Endothelial cell of umbilical vein (primary cell): Measurements from ENCODE around the gene DLGAP1. TPM values are rescaled to one million over a fixed set of nuclear protein-coding genes. Genes with fewer than 3 reads are reported as not detected.

Experiments used
- BruUV-seq: library from RNA; stranded (reverse); fragments of 400-500 nt; replicated peaks from 2 replicates; lab custom pipeline; 2021; lab: Mats Ljungman, UMichigan
- CTCF ChIA-PET: fragments of 300-600, 350-600 bp; sonication (Branson Sonifier 250); formaldehyde crosslinking; loops from one replicate; lab custom pipeline; 2021; ENCODE audit warnings: antibody characterized with exemption, inconsistent platforms; lab: Charles Lee
- POLR2A ChIA-PET: fragments of 300-600, 350-600 bp; sonication (Branson Sonifier 250); formaldehyde crosslinking; loops from one replicate; lab custom pipeline; 2021; ENCODE audit warnings: antibody characterized with exemption, inconsistent platforms; lab: Charles Lee
- DNase-seq: peaks from one replicate; pipeline ENCODE4 v3.0.0-alpha.2; 2011; ENCODE audit warnings: low read depth, low spot score
- FAIRE-seq: peaks from 2 replicates; lab custom pipeline; 2011; peaks lifted over from hg19 to GRCh38; lab: Jason Lieb, UNC
- H2AFZ ChIP-seq: 2 replicates; pipeline ENCODE4 v1.6.0; 2012; ENCODE audit warnings: low read depth, low read length, control low read depth, inconsistent platforms
- H3K27ac ChIP-seq: 2 replicates; pipeline ENCODE4 v1.5.1; 2011; ENCODE audit warnings: low read depth, mild to moderate bottlenecking, control low read depth, low read length, moderate library complexity; ENCODE audit not compliant: insufficient read depth
- H3K27me3 ChIP-seq, 2 experiments: 2 replicates each; pipeline versions ENCODE4 v1.6.0 to v1.6.1; 2011; ENCODE audit warnings: low read length in 2 of 2, mixed read lengths in 1 of 2; ENCODE audit not compliant: control insufficient read depth in 2 of 2, insufficient read depth in 2 of 2
- H3K36me3 ChIP-seq, 2 experiments: 2 replicates in 1 of 2; 3 replicates in 1 of 2; pipeline ENCODE4 v1.5.1; 2011; ENCODE audit warnings: low read length in 2 of 2, mild to moderate bottlenecking in 1 of 2, moderate library complexity in 1 of 2; ENCODE audit not compliant: control insufficient read depth in 2 of 2, insufficient read depth in 2 of 2; ENCODE audit errors: extremely low read depth in 1 of 2
- H3K4me1 ChIP-seq: 3 replicates; pipeline ENCODE4 v1.5.1; 2011; ENCODE audit warnings: mild to moderate bottlenecking, low read length; ENCODE audit not compliant: control insufficient read depth, insufficient read depth; ENCODE audit errors: extremely low read depth
- H3K4me2 ChIP-seq: 2 replicates; pipeline ENCODE4 v1.6.1; 2011; ENCODE audit warnings: low read length, control low read depth, mixed read lengths; ENCODE audit not compliant: insufficient read depth
- H3K4me3 ChIP-seq, 3 experiments: fragments of 200-600 bp in 1 of 3; sonication (generic), shearing (Covaris generic) in 1 of 3; replicated peaks in 1 of 3; 2 replicates each; pipeline ENCODE4 v1.5.1; 2011 to 2016; ENCODE audit warnings: control low read depth in 3 of 3, low read length in 3 of 3, mild to moderate bottlenecking in 2 of 3, inconsistent platforms in 1 of 3, low read depth in 1 of 3, moderate library complexity in 1 of 3; ENCODE audit not compliant: insufficient read depth in 1 of 3
- H3K79me2 ChIP-seq: 2 replicates; pipeline ENCODE4 v1.6.0; 2012; ENCODE audit warnings: low read length, inconsistent platforms; ENCODE audit not compliant: control insufficient read depth, insufficient read depth
- H3K9ac ChIP-seq: replicated peaks from 2 replicates; pipeline ENCODE3; 2011; ENCODE audit warnings: low read length, control low read depth; ENCODE audit not compliant: insufficient read depth; ENCODE audit errors: extremely low read depth
- H3K9me1 ChIP-seq: replicated peaks from 3 replicates; pipeline ENCODE4 v1.6.0; 2011; ENCODE audit warnings: mild to moderate bottlenecking, low read length; ENCODE audit not compliant: control insufficient read depth, insufficient read depth; ENCODE audit errors: extremely low read depth
- H3K9me3 ChIP-seq: replicated peaks from 2 replicates; pipeline ENCODE4 v1.5.1; 2012; ENCODE audit warnings: low read length, inconsistent platforms; ENCODE audit not compliant: control insufficient read depth, insufficient read depth
- H4K20me1 ChIP-seq: replicated peaks from 2 replicates; pipeline ENCODE3; 2011; ENCODE audit warnings: mild to moderate bottlenecking, low read length; ENCODE audit not compliant: control insufficient read depth, insufficient read depth; ENCODE audit errors: extremely low read depth
- CTCF ChIP-seq, 2 donors: IDR thresholded peaks; 1 replicate in 1 of 2; 2 replicates in 1 of 2; pipeline ENCODE4 v1.5.1; 2011; ENCODE audit warnings: low read length in 2 of 2, mild to moderate bottlenecking in 2 of 2, moderate library complexity in 2 of 2, control low read depth in 1 of 2, inconsistent platforms in 1 of 2, low read depth in 1 of 2; ENCODE audit not compliant: insufficient read depth in 1 of 2; ENCODE audit errors: extremely low read depth in 1 of 2
- EZH2 ChIP-seq: IDR thresholded peaks from 2 replicates; pipeline ENCODE4 v1.6.1; 2012; ENCODE audit warnings: borderline replicate concordance, low read depth, mild to moderate bottlenecking, moderate library complexity, low read length, inconsistent platforms; ENCODE audit not compliant: severe bottlenecking
- FOS ChIP-seq: IDR thresholded peaks from 2 replicates; pipeline ENCODE4 v1.6.1; 2011; ENCODE audit warnings: mild to moderate bottlenecking, low read length, moderate library complexity, borderline replicate concordance; ENCODE audit not compliant: insufficient read depth
- GATA2 ChIP-seq: IDR thresholded peaks from 2 replicates; pipeline ENCODE4 v1.7.0; 2011; ENCODE audit warnings: low read depth, mild to moderate bottlenecking, moderate library complexity, mixed read lengths, low read length; ENCODE audit not compliant: insufficient read length, insufficient read depth
- JUN ChIP-seq: IDR thresholded peaks from 2 replicates; pipeline ENCODE4 v1.6.1; 2011; ENCODE audit warnings: borderline replicate concordance, low read depth; ENCODE audit not compliant: insufficient read length, insufficient read depth
- MAX ChIP-seq: IDR thresholded peaks from 2 replicates; pipeline ENCODE4 v1.6.1; 2011; ENCODE audit not compliant: insufficient read depth, insufficient read length
- MYC ChIP-seq: IDR thresholded peaks from one replicate; pipeline ENCODE4 v1.6.1; 2011; ENCODE audit warnings: mild to moderate bottlenecking, low read depth, low read length
- POLR2A ChIP-seq: IDR thresholded peaks from 2 replicates; pipeline ENCODE4 v1.6.1; 2012; ENCODE audit warnings: low read depth, mild to moderate bottlenecking, control low read depth, low read length
- POLR2AphosphoS5 ChIP-seq: IDR thresholded peaks from 2 replicates; pipeline ENCODE4 v1.6.1; 2012; ENCODE audit warnings: low read depth, mild to moderate bottlenecking, control low read depth, low read length, moderate library complexity; ENCODE audit not compliant: insufficient read depth
- dilution Hi-C: fragments of 300-500 bp; cut with MboI; formaldehyde crosslinking; loops from one replicate; pipeline ENCODE4 v1.15.0; 2019; ENCODE audit warnings: low sequenced_read_pairs; ENCODE audit not compliant: extremely low pct_ligation_motif_present
- intact Hi-C: fragments of 100-400 bp; cut with micrococcal nuclease; formaldehyde crosslinking; loops from one replicate; pipeline ENCODE4 v1.10.0; 2022
- polyA plus RNA-seq, 4 experiments: library from polyadenylated mRNA; depleted of rRNA in 3 of 4; stranded (reverse) in 3 of 4; unstranded in 1 of 4; fragments of >200 nt; gene quantifications; 2 replicates each; pipeline versions ENCODE4 v1.2.1 to v1.2.3, GENCODE V29; 2011 to 2012; ENCODE audit warnings: missing spikeins in 1 of 4
- total RNA-seq: library from RNA; stranded (reverse); gene quantifications from 2 replicates; pipeline ENCODE4 v1.2.3, GENCODE V29; 2021

DLGAP1 gene
- total and polyA plus RNA-seq, 2 donors (not counting 3 experiments of a cell fraction or from before 2014, with no cell fraction given) = 0.04 TPM; not detected in 1

- no peaks in the 10 kb centered on the region for H3K4me1 ChIP-seq
- CTCF ChIA-PET = no interaction called here
- no peaks in the 10 kb centered on the region for H3K9me1 ChIP-seq
- H3K79me2 ChIP-seq = no peaks in the 10 kb centered on the region
- H3K27me3 ChIP-seq = no peaks in the 10 kb centered on the region
- H3K4me2 ChIP-seq = no peak overlapping the region
- no peaks in the 10 kb centered on the region for H3K9me3 ChIP-seq
- intact Hi-C loops = no loop called here
- TF ChIP-seq GATA2 = no peak
- TF ChIP-seq MYC = no peak
- no peak overlapping the region for H3K9ac ChIP-seq
- no TSS peak for BruUV-seq
- FAIRE-seq = no peak
- POLR2A ChIA-PET = no interaction called here
- dilution Hi-C loops = no loop called here
- H3K36me3 ChIP-seq = no peaks in the 10 kb centered on the region
- H4K20me1 ChIP-seq = no peaks in the 10 kb centered on the region
- no peak for DNase-seq
- H3K4me3 ChIP-seq = no peak overlapping the region
- H2AFZ ChIP-seq = no peak overlapping the region
- H3K27ac ChIP-seq = no peak overlapping the region
Measured at GRCh38 chr18:4311136-4311535, 144.0 kb downstream of the DLGAP1 start.

- ChIA-PET POLR2A (no interaction called here), CTCF (no interaction called here)
- Histone ChIP-seq H3K27ac (no peak overlapping the region), H4K20me1 (no peaks in the 10 kb centered on the region), H3K9me1 (no peaks in the 10 kb centered on the region), H3K36me3 (no peaks in the 10 kb centered on the region), H3K9ac (no peak overlapping the region), H3K27me3 (no peaks in the 10 kb centered on the region), H3K4me2 (no peak overlapping the region), H3K79me2 (no peaks in the 10 kb centered on the region), H3K4me1 (no peaks in the 10 kb centered on the region), H3K4me3 (no peak overlapping the region), H3K9me3 (no peaks in the 10 kb centered on the region), H2AFZ (no peak overlapping the region)
- FAIRE-seq (no peak), DNase-seq (no peak)
- no peak for TF ChIP-seq GATA2
- TF ChIP-seq CTCF (IDR thresholded peaks at IDR 0.05; ENCODE audit: extremely low read depth in 1 of 2, insufficient read depth in 1 of 2, low read depth in 1 of 2, low read length in 2 of 2) = no peak
- no peak for TF ChIP-seq POLR2A
- TF ChIP-seq MAX = no peak
- TF ChIP-seq POLR2AphosphoS5 = no peak
- no peak for TF ChIP-seq FOS
- no peak for TF ChIP-seq EZH2
- TF ChIP-seq MYC = no peak
- no peak for TF ChIP-seq JUN
- no TSS peak for BruUV-seq
- intact Hi-C loops (no loop called here), dilution Hi-C loops (no loop called here)
Measured at GRCh38 chr18:4309227-4309626, 145.9 kb downstream of the DLGAP1 start.
